MM.1S (cell line): ENCODE measurements around the gene TGFB1I1.

Source experiments
- DNase-seq: peaks from one replicate; pipeline ENCODE4 v3.0.0-alpha.2; 2015
- H2AFZ ChIP-seq: fragments of 300-600 bp; sonication (generic); 2 replicates; pipeline ENCODE4 v1.6.0; 2016; ENCODE audit warnings: antibody characterized with exemption, low read length
- H3F3A ChIP-seq: fragments of 300-600 bp; sonication (generic); 2 replicates; pipeline ENCODE4 v1.6.1; 2016; ENCODE audit warnings: mild to moderate bottlenecking, antibody characterized with exemption, low read length, moderate library complexity, mixed read lengths; ENCODE audit not compliant: insufficient read depth
- H3K27ac ChIP-seq: fragments of 300-600 bp; sonication (generic); 2 replicates; pipeline ENCODE4 v1.5.1; 2016; ENCODE audit warnings: mild to moderate bottlenecking, low read length
- H3K27me3 ChIP-seq: fragments of 300-600 bp; sonication (generic); replicated peaks from 2 replicates; pipeline ENCODE4 v1.6.0; 2016; ENCODE audit warnings: low read length; ENCODE audit not compliant: insufficient read depth
- H3K36me3 ChIP-seq: fragments of 300-600 bp; sonication (generic); replicated peaks from 2 replicates; pipeline ENCODE4 v1.6.1; 2016; ENCODE audit warnings: mild to moderate bottlenecking, low read length, mixed read lengths; ENCODE audit not compliant: insufficient read depth
- H3K4me1 ChIP-seq: fragments of 300-600 bp; sonication (generic); 2 replicates; pipeline ENCODE4 v1.6.1; 2016; ENCODE audit warnings: low read length, mixed read lengths
- H3K4me2 ChIP-seq: fragments of 300-600 bp; sonication (generic); 2 replicates; pipeline ENCODE4 v1.6.0; 2016; ENCODE audit warnings: low read depth, low read length
- H3K4me3 ChIP-seq: fragments of 300-600 bp; sonication (generic); 2 replicates; pipeline ENCODE4 v1.5.1; 2016; ENCODE audit warnings: low read length, mixed read lengths
- H3K79me2 ChIP-seq: fragments of 300-600 bp; sonication (generic); 2 replicates; pipeline ENCODE4 v1.6.1; 2016; ENCODE audit warnings: mixed run types, low read length, mixed read lengths
- H3K9ac ChIP-seq: fragments of 300-600 bp; sonication (generic); 2 replicates; pipeline ENCODE4 v1.6.1; 2016; ENCODE audit warnings: low read length, mixed read lengths
- H3K9me2 ChIP-seq: fragments of 300-600 bp; sonication (generic); replicated peaks from 2 replicates; pipeline ENCODE4 v1.6.1; 2016; ENCODE audit warnings: mild to moderate bottlenecking, low read length, mixed read lengths; ENCODE audit not compliant: insufficient read depth
- H3K9me3 ChIP-seq: fragments of 300-600 bp; sonication (generic); replicated peaks from 2 replicates; pipeline ENCODE4 v1.6.1; 2016; ENCODE audit warnings: mild to moderate bottlenecking, low read length, mixed read lengths; ENCODE audit not compliant: insufficient read depth
- H4K20me1 ChIP-seq: fragments of 300-600 bp; sonication (generic); 2 replicates; pipeline ENCODE4 v1.6.1; 2016; ENCODE audit warnings: mild to moderate bottlenecking, low read length, moderate library complexity, mixed read lengths; ENCODE audit not compliant: insufficient read depth
- CTCF ChIP-seq: fragments of 300-600 bp; sonication (generic); IDR thresholded peaks from 2 replicates; pipeline ENCODE4 v1.5.1; 2016; ENCODE audit warnings: antibody characterized with exemption, low read length, mixed read lengths
- EZH2 ChIP-seq: fragments of 300-600 bp; sonication (generic); optimal IDR thresholded peaks from 2 replicates; pipeline ENCODE3; 2017; ENCODE audit warnings: low read depth, mild to moderate bottlenecking, antibody characterized with exemption, low read length, mixed read lengths
- EZH2phosphoT487 ChIP-seq: fragments of 300-600 bp; sonication (generic); IDR thresholded peaks from 2 replicates; pipeline ENCODE4 v1.6.1; 2018; ENCODE audit warnings: antibody characterized with exemption, low read length

TGFB1I1 gene

GRCh38 chr16:31466381-31466841, 5.5 kb upstream of the TGFB1I1 start:
- no peaks in the 10 kb centered on the region for H3K9me3 ChIP-seq
- no peak overlapping the region for H3K4me3 ChIP-seq
- H3K4me1 ChIP-seq: no peaks in the 10 kb centered on the region
- no peak overlapping the region for H2AFZ ChIP-seq
- H3K36me3 ChIP-seq: no peaks in the 10 kb centered on the region
- no peak for DNase-seq
- no peak overlapping the region for H3K9ac ChIP-seq
- no peak overlapping the region for H3K4me2 ChIP-seq
- no peaks in the 10 kb centered on the region for H3K27me3 ChIP-seq
- TF ChIP-seq CTCF: no peak
- no peak for TF ChIP-seq EZH2
- no peak for TF ChIP-seq EZH2phosphoT487
- H3F3A ChIP-seq: no peaks in the 10 kb centered on the region
- no peak overlapping the region for H3K27ac ChIP-seq
- H3K9me2 ChIP-seq: no peaks in the 10 kb centered on the region
- no peaks in the 10 kb centered on the region for H4K20me1 ChIP-seq
- H3K79me2 ChIP-seq: no peaks in the 10 kb centered on the region

- Histone ChIP-seq H2AFZ (no peak overlapping the region), H3K9me3 (no peaks in the 10 kb centered on the region), H3K9ac (no peak overlapping the region), H3F3A (no peaks in the 10 kb centered on the region), H4K20me1 (no peaks in the 10 kb centered on the region), H3K27ac (no peak overlapping the region), H3K9me2 (no peaks in the 10 kb centered on the region), H3K4me1 (no peaks in the 10 kb centered on the region), H3K27me3 (no peaks in the 10 kb centered on the region), H3K79me2 (no peaks in the 10 kb centered on the region), H3K36me3 (no peaks in the 10 kb centered on the region), H3K4me3 (no peak overlapping the region), H3K4me2 (no peak overlapping the region)
- no peak for DNase-seq
- no peak for TF ChIP-seq CTCF
- TF ChIP-seq EZH2: no peak
- TF ChIP-seq EZH2phosphoT487: no peak
Measured at GRCh38 chr16:31467151-31467773, 4.7 kb upstream of the TGFB1I1 start.

- H3K4me3 ChIP-seq: no peak overlapping the region
- H3K4me1 ChIP-seq: no peaks in the 10 kb centered on the region
- H3K36me3 ChIP-seq: no peaks in the 10 kb centered on the region
- no peak overlapping the region for H3K9ac ChIP-seq
- no peak overlapping the region for H3K27ac ChIP-seq
- no peaks in the 10 kb centered on the region for H3K9me3 ChIP-seq
- H4K20me1 ChIP-seq: no peaks in the 10 kb centered on the region
- no peak for TF ChIP-seq EZH2phosphoT487
- no peaks in the 10 kb centered on the region for H3K79me2 ChIP-seq
- no peak overlapping the region for H2AFZ ChIP-seq
- H3K27me3 ChIP-seq: peaks cover 2% of the 10 kb centered on the region
- no peaks in the 10 kb centered on the region for H3K9me2 ChIP-seq
- H3F3A ChIP-seq: no peaks in the 10 kb centered on the region
- no peak overlapping the region for H3K4me2 ChIP-seq
- DNase-seq: no peak
Measured at GRCh38 chr16:31467858-31468257, 4.1 kb upstream of the TGFB1I1 start.

GRCh38 chr16:31470615-31471014, 1.3 kb upstream of the TGFB1I1 start:
- no peak for DNase-seq
- Histone ChIP-seq H3K79me2 (no peaks in the 10 kb centered on the region), H3K4me1 (no peaks in the 10 kb centered on the region), H3K9ac (no peak overlapping the region), H3K9me3 (no peaks in the 10 kb centered on the region), H3K27me3 (peaks cover 20% of the 10 kb centered on the region), H3K9me2 (no peaks in the 10 kb centered on the region), H4K20me1 (no peaks in the 10 kb centered on the region), H3F3A (no peaks in the 10 kb centered on the region), H2AFZ (no peak overlapping the region), H3K36me3 (no peaks in the 10 kb centered on the region), H3K27ac (no peak overlapping the region), H3K4me2 (no peak overlapping the region), H3K4me3 (no peak overlapping the region)
- TF ChIP-seq CTCF (no peak), EZH2phosphoT487 (no peak)
